Measurements from ENCODE around the gene LAMC1. TPM values are rescaled to one million over a fixed set of nuclear protein-coding genes. Genes with fewer than 3 reads are reported as not detected.
A peak's percentile ranks its signal among the peaks of the same experiment; 100 is the strongest.

Gene LAMC1
- total RNA-seq, 4 donors from 2014 or later = 130 to 315 (median 214) TPM

- no peak for DNase-seq
- H3K27ac ChIP-seq = no peak overlapping the region
- H3K27me3 ChIP-seq = no peaks in the 10 kb centered on the region
- TF ChIP-seq, protein P1, sequence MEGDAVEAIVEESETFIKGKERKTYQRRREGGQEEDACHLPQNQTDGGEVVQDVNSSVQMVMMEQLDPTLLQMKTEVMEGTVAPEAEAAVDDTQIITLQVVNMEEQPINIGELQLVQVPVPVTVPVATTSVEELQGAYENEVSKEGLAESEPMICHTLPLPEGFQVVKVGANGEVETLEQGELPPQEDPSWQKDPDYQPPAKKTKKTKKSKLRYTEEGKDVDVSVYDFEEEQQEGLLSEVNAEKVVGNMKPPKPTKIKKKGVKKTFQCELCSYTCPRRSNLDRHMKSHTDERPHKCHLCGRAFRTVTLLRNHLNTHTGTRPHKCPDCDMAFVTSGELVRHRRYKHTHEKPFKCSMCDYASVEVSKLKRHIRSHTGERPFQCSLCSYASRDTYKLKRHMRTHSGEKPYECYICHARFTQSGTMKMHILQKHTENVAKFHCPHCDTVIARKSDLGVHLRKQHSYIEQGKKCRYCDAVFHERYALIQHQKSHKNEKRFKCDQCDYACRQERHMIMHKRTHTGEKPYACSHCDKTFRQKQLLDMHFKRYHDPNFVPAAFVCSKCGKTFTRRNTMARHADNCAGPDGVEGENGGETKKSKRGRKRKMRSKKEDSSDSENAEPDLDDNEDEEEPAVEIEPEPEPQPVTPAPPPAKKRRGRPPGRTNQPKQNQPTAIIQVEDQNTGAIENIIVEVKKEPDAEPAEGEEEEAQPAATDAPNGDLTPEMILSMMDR (IDR thresholded peaks at IDR 0.05) = peak in 2 of 4 experiments; percentile 7 to 29
- TF ChIP-seq POLR2A (IDR thresholded peaks at IDR 0.05) = no peak
- no peaks in the 10 kb centered on the region for H3K4me1 ChIP-seq
- intact Hi-C loops (cut with DNase I; ENCODE audit: low total_unique reads) = no loop called here
- H3K4me3 ChIP-seq = no peak overlapping the region
- no peaks in the 10 kb centered on the region for H3K36me3 ChIP-seq
- H3K9me3 ChIP-seq = no peaks in the 10 kb centered on the region
Observed at GRCh38 chr1:183019860-183020259, 3.4 kb upstream of the LAMC1 start.

DNA sequence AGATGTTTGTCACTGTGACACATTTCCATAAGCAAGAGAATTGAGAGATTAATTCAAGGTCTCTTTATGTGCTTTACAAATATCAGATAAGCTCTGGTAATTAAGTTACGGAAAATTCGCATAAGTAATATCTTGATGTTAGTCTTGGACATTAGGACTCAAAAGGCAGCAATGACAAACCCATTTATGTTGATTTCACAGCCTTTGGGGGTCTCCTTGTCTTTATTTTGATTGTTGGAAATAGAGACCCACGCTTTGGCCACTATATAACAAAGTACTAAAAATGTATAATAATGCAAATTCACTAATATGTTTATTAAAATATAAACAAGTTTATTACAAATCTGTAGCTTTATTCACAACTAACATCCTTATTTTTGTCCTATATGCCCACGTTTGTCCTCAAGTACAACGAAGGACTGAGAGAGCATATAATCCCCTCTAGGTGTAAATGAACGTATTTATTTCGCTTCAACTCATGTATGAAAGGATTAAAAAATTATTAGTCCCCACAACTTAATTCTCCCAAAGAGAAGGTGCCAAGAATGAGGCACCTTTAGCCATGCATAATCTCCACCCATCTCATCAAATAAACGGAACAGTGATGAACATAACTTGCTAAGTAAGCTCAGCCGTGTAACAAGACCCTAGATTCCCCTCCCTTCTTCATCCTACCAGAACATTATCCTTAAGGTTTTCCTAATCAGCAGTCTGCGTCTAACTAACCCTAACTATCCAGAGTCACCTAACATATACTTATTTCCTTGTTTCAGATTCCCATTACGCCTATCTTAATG, 1.6 kb upstream of the LAMC1 start:
- no peaks in the 10 kb centered on the region for H3K4me1 ChIP-seq
- intact Hi-C loops (cut with DNase I; ENCODE audit: low total_unique reads) = no loop called here
- H3K27ac ChIP-seq = peak overlapping the region; percentile 99 to 100
- DNase-seq = no peak
- H3K4me3 ChIP-seq = peak overlapping the region; percentile 90 to 98
- no peaks in the 10 kb centered on the region for H3K27me3 ChIP-seq
- no peaks in the 10 kb centered on the region for H3K9me3 ChIP-seq
- TF ChIP-seq, protein P1 (IDR thresholded peaks at IDR 0.05) = no peak
- no peak for TF ChIP-seq POLR2A (IDR thresholded peaks at IDR 0.05)
- H3K36me3 ChIP-seq = no peaks in the 10 kb centered on the region

DNA sequence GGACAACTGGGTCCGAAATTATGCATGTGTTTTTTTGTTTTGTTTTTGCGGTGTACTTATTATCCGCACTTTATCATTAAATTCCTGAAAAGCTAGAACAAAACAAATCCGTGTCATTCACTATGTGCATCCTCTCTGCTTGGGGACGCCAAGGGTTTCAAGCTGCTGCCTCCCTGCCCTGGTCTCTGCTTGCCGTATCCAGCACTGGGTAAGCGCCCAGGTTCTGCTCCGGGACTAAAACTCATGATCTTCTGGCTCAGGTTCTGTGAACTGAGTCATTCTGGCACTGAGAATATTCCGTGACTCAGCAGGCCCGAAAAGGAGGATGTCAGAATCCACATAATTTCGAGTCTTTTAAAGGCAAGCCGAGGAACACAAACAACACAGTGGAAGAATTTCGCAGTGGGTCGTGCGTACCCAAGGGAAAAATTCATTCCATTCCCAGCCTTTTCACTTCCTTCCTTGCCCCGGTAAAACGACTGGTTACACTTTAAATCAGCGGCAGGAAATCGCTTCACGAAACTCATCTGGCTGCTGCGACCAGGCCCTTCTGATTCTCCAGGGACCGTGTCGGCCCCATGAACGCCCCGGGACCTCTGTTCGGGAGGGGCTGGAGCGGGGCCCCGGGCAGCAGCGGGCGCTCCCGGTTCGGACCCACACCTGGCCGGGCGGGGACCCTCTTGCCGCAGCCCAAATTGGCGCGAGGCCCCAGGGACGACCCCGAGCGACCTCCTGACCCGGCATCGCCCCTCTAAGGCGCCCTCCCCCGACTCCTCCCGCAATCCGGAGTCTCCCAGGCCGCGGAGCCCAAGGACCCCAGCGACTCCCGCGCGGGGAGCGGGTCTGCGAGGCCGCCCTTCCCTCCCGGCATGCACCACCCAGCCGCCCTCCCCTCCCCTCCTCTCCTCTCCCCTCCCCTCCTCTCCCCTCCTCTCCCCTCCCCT, 746 bp upstream of the LAMC1 start:
- peak; percentile 89 to 95 for DNase-seq
- Histone ChIP-seq H3K4me3 (peak overlapping the region; percentile 90 to 98), H3K9me3 (no peaks in the 10 kb centered on the region), H3K27ac (peak overlapping the region; percentile 99 to 100), H3K4me1 (no peaks in the 10 kb centered on the region), H3K27me3 (no peaks in the 10 kb centered on the region), H3K36me3 (no peaks in the 10 kb centered on the region)
- intact Hi-C loops (cut with DNase I; ENCODE audit: low total_unique reads) = no loop called here
- TF ChIP-seq, protein P1 (IDR thresholded peaks at IDR 0.05) = no peak
- TF ChIP-seq POLR2A (IDR thresholded peaks at IDR 0.05) = peak; percentile 64

GRCh38 chr1:183023601-183024316, 539 bp downstream of the LAMC1 start:
- peak; percentile 63 to 68 for DNase-seq

More at GRCh38 chr1:183023601-183024316, 539 bp downstream of the LAMC1 start:
- peak; percentile 14 to 29 for TF ChIP-seq POLR2A (IDR thresholded peaks at IDR 0.05)
- TF ChIP-seq, protein P1 (IDR thresholded peaks at IDR 0.05) = peak; percentile 28 to 57 (median 55)
- Histone ChIP-seq H3K4me1 (no peaks in the 10 kb centered on the region), H3K36me3 (no peaks in the 10 kb centered on the region), H3K27ac (peak overlapping the region; percentile 99 to 100), H3K27me3 (no peaks in the 10 kb centered on the region), H3K9me3 (no peaks in the 10 kb centered on the region), H3K4me3 (peak overlapping the region; percentile 90 to 98)
- intact Hi-C loops (cut with DNase I; ENCODE audit: low total_unique reads) = no loop called here

Data from uterus (tissue), 4 donors.